Neural cell (in vitro differentiated cells): Measurements from ENCODE around the gene OR10A5. TPM values are rescaled to one million over a fixed set of nuclear protein-coding genes. Genes with fewer than 3 reads are reported as not detected.

Source experiments
- H2AFZ ChIP-seq: fragments of 200-600, 300-800 bp; sonication (generic), shearing (Covaris generic); 2 replicates; pipeline ENCODE4 v1.6.0; 2014; ENCODE audit warnings: low read depth, mild to moderate bottlenecking, antibody characterized with exemption, low read length, moderate library complexity
- H3F3A ChIP-seq: fragments of 200-600 bp; shearing (Covaris generic); 2 replicates; pipeline ENCODE4 v1.6.1; 2016; ENCODE audit warnings: mild to moderate bottlenecking, moderate library complexity, mixed read lengths, antibody characterized with exemption, low read length; ENCODE audit not compliant: insufficient read depth, poor library complexity, severe bottlenecking
- H3K27ac ChIP-seq: fragments of 200-600, 300-800 bp; sonication (generic), shearing (Covaris generic); 2 replicates; pipeline ENCODE4 v1.5.1; 2014; ENCODE audit warnings: mild to moderate bottlenecking, low read length, moderate library complexity
- H3K27me3 ChIP-seq: fragments of 300-800, 200-600 bp; sonication (generic), shearing (Covaris generic); 2 replicates; pipeline ENCODE4 v1.6.0; 2014; ENCODE audit warnings: mild to moderate bottlenecking, low read depth, low read length, moderate library complexity; ENCODE audit not compliant: insufficient read depth
- H3K36me3 ChIP-seq: fragments of 300-800, 200-600 bp; sonication (generic), shearing (Covaris generic); 2 replicates; pipeline ENCODE4 v1.5.1; 2014; ENCODE audit warnings: mild to moderate bottlenecking, antibody characterized with exemption, low read length, moderate library complexity; ENCODE audit not compliant: insufficient read depth
- H3K4me2 ChIP-seq: fragments of 300-800, 200-600 bp; sonication (generic), shearing (Covaris generic); 2 replicates; pipeline ENCODE4 v1.6.0; 2014; ENCODE audit warnings: mild to moderate bottlenecking, low read length
- H3K4me3 ChIP-seq: fragments of 300-800, 200-600 bp; sonication (generic), shearing (Covaris generic); 2 replicates; pipeline ENCODE4 v1.5.1; 2014; ENCODE audit warnings: mild to moderate bottlenecking, low read length, moderate library complexity
- H3K79me2 ChIP-seq: fragments of 200-600 bp; shearing (Covaris generic); replicated peaks from 2 replicates; pipeline ENCODE4 v1.6.0; 2014; ENCODE audit warnings: mild to moderate bottlenecking, low read length, moderate library complexity; ENCODE audit not compliant: insufficient read depth
- H3K9ac ChIP-seq: fragments of 300-800, 200-600 bp; sonication (generic), shearing (Covaris generic); 2 replicates; pipeline ENCODE4 v1.6.1; 2016; ENCODE audit warnings: mild to moderate bottlenecking, low read length, mixed read lengths
- H3K9me2 ChIP-seq: fragments of 200-600 bp; shearing (Covaris generic); 2 replicates; pipeline ENCODE4 v1.6.1; 2016; ENCODE audit warnings: mild to moderate bottlenecking, low read length, mixed read lengths; ENCODE audit not compliant: insufficient read depth
- H3K9me3 ChIP-seq: fragments of 200-600, 300-800 bp; sonication (generic), shearing (Covaris generic); 2 replicates; pipeline ENCODE4 v1.6.1; 2016; ENCODE audit warnings: mild to moderate bottlenecking, mixed run types, low read length, moderate library complexity, mixed read lengths
- H4K20me1 ChIP-seq: fragments of 200-600 bp; shearing (Covaris generic); 2 replicates; pipeline ENCODE4 v1.6.1; 2016; ENCODE audit warnings: mild to moderate bottlenecking, mixed run types; ENCODE audit not compliant: insufficient read depth
- EP300 ChIP-seq: fragments of 450-650 bp; conservative IDR thresholded peaks from 2 replicates; pipeline ENCODE4 v1.6.1; 2014; ENCODE audit warnings: antibody characterized with exemption, mild to moderate bottlenecking, moderate library complexity; ENCODE audit not compliant: poor library complexity, severe bottlenecking
- EZH2 ChIP-seq: fragments of 200-600, 300-800 bp; shearing (Covaris generic), sonication (generic); IDR thresholded peaks from 2 replicates; pipeline ENCODE4 v1.6.1; 2014; ENCODE audit warnings: antibody characterized with exemption, low read length, borderline replicate concordance, mild to moderate bottlenecking; ENCODE audit not compliant: insufficient read depth, poor library complexity, severe bottlenecking
- MXI1 ChIP-seq: fragments of 450-650 bp; conservative IDR thresholded peaks from 2 replicates; pipeline ENCODE4 v1.6.1; 2014; ENCODE audit warnings: antibody characterized with exemption, mild to moderate bottlenecking; ENCODE audit not compliant: poor library complexity, severe bottlenecking
- POLR2AphosphoS5 ChIP-seq: IDR thresholded peaks from 2 replicates; pipeline ENCODE4 v1.6.1; 2012
- RAD21 ChIP-seq: fragments of 450-650 bp; conservative IDR thresholded peaks from 2 replicates; pipeline ENCODE4 v1.6.1; 2014; ENCODE audit warnings: antibody characterized with exemption, mild to moderate bottlenecking, moderate library complexity
- SMC3 ChIP-seq: fragments of 450-650 bp; conservative IDR thresholded peaks from 2 replicates; pipeline ENCODE4 v1.6.1; 2014; ENCODE audit warnings: antibody characterized with exemption, mild to moderate bottlenecking, moderate library complexity; ENCODE audit not compliant: poor library complexity
- TAF1 ChIP-seq: IDR thresholded peaks from 2 replicates; pipeline ENCODE4 v1.6.1; 2012; ENCODE audit warnings: low read depth
- polyA plus RNA-seq: library from polyadenylated mRNA; depleted of rRNA; stranded (reverse); fragments of >200 nt; gene quantifications from 2 replicates; pipeline ENCODE4 v1.2.3, GENCODE V29; 2014
- TF ChIP-seq, protein P1 (sequence below): IDR thresholded peaks from 2 replicates; pipeline ENCODE4 v1.6.1; 2012; ENCODE audit warnings: borderline replicate concordance
- TF ChIP-seq, protein P2 (sequence below): fragments of 450-650 bp; IDR thresholded peaks from 2 replicates; pipeline ENCODE4 v1.5.1; 2014; ENCODE audit warnings: antibody characterized with exemption, mild to moderate bottlenecking, moderate library complexity; ENCODE audit not compliant: poor library complexity, severe bottlenecking

OR10A5 gene
- polyA plus RNA-seq, 1 donor from 2014 or later = not detected

DNA sequence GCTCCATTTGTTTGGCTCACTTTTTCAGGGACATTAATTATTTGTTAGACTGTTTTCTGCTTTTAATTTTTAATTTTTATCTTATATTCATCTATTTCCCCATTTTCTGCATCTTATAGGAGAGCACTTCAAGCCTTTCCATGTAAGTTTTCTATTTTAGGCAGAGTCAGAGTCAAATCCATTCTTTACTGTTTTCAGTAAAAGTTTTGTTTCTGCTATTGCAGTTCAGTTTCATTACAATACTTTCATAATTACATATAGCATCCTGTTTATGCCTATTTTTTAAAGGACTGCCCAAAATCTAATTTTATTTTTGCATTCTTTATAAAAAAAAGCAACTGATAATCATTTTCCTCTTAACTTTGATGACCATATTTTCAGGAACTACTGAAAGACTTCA, 3.8 kb upstream of the OR10A5 start:
- no peak overlapping the region for H3K4me3 ChIP-seq
- no peak overlapping the region for H3K27ac ChIP-seq
- TF ChIP-seq TAF1 (no peak), EZH2 (no peak), SMC3 (no peak), POLR2AphosphoS5 (no peak), MXI1 (no peak), EP300 (no peak), RAD21 (no peak)
- TF ChIP-seq, protein P1, sequence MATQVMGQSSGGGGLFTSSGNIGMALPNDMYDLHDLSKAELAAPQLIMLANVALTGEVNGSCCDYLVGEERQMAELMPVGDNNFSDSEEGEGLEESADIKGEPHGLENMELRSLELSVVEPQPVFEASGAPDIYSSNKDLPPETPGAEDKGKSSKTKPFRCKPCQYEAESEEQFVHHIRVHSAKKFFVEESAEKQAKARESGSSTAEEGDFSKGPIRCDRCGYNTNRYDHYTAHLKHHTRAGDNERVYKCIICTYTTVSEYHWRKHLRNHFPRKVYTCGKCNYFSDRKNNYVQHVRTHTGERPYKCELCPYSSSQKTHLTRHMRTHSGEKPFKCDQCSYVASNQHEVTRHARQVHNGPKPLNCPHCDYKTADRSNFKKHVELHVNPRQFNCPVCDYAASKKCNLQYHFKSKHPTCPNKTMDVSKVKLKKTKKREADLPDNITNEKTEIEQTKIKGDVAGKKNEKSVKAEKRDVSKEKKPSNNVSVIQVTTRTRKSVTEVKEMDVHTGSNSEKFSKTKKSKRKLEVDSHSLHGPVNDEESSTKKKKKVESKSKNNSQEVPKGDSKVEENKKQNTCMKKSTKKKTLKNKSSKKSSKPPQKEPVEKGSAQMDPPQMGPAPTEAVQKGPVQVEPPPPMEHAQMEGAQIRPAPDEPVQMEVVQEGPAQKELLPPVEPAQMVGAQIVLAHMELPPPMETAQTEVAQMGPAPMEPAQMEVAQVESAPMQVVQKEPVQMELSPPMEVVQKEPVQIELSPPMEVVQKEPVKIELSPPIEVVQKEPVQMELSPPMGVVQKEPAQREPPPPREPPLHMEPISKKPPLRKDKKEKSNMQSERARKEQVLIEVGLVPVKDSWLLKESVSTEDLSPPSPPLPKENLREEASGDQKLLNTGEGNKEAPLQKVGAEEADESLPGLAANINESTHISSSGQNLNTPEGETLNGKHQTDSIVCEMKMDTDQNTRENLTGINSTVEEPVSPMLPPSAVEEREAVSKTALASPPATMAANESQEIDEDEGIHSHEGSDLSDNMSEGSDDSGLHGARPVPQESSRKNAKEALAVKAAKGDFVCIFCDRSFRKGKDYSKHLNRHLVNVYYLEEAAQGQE = no peak
- TF ChIP-seq, protein P2, sequence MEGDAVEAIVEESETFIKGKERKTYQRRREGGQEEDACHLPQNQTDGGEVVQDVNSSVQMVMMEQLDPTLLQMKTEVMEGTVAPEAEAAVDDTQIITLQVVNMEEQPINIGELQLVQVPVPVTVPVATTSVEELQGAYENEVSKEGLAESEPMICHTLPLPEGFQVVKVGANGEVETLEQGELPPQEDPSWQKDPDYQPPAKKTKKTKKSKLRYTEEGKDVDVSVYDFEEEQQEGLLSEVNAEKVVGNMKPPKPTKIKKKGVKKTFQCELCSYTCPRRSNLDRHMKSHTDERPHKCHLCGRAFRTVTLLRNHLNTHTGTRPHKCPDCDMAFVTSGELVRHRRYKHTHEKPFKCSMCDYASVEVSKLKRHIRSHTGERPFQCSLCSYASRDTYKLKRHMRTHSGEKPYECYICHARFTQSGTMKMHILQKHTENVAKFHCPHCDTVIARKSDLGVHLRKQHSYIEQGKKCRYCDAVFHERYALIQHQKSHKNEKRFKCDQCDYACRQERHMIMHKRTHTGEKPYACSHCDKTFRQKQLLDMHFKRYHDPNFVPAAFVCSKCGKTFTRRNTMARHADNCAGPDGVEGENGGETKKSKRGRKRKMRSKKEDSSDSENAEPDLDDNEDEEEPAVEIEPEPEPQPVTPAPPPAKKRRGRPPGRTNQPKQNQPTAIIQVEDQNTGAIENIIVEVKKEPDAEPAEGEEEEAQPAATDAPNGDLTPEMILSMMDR = no peak
- no peak overlapping the region for H2AFZ ChIP-seq
- H3K27me3 ChIP-seq = no peaks in the 10 kb centered on the region
- no peak overlapping the region for H3K9ac ChIP-seq
- no peaks in the 10 kb centered on the region for H3K79me2 ChIP-seq
- no peak overlapping the region for H3K4me2 ChIP-seq
- H3F3A ChIP-seq = no peaks in the 10 kb centered on the region
- H3K36me3 ChIP-seq = no peaks in the 10 kb centered on the region
- H3K9me3 ChIP-seq = no peaks in the 10 kb centered on the region
- H4K20me1 ChIP-seq = no peaks in the 10 kb centered on the region
- H3K9me2 ChIP-seq = no peaks in the 10 kb centered on the region

DNA sequence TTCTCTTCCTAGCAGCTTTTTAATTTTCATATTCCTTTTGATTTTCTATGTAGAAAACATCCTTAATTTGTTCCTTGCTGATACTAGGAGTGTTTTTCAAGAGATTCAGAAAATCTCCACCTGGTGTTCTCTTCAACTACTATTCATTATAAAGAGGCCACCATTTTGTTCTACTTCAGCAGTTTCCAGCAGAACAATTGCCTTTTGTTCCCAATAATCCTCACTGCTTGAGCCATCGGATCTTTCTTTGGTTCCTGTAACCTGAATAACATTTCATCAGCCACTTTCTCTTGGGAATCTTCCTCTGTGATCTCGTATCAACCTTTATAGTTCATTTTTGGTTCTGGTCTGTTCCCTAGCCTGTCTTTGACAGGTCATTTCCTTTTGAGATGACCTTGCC, 1.8 kb upstream of the OR10A5 start:
- Histone ChIP-seq H3K36me3 (no peaks in the 10 kb centered on the region), H3K9ac (no peak overlapping the region), H3K9me3 (no peaks in the 10 kb centered on the region), H3K27me3 (no peaks in the 10 kb centered on the region), H3K9me2 (no peaks in the 10 kb centered on the region), H2AFZ (no peak overlapping the region), H3K4me3 (no peak overlapping the region), H3K79me2 (no peaks in the 10 kb centered on the region), H3K27ac (no peak overlapping the region), H3K4me2 (no peak overlapping the region), H4K20me1 (no peaks in the 10 kb centered on the region), H3F3A (no peaks in the 10 kb centered on the region)
- TF ChIP-seq TAF1 (no peak), EZH2 (no peak)

DNA sequence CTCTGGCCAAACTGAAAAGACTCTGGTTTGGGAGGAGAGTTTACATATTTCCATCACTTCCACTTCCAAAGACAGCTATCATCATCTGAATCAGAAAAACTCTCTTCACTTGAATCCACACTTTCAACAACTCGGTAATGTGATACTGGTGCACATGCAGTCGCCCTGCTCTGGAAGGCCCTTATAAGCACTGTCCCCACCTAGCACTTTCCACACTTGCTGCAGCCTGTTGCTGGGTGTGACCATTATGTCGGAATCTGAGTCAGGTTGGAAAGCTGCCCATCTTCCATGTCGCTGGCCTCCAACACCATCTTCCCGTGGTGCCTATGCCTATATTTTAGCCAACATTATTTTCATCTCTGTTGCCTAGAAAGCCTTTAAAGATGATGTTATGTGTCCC, 1.1 kb upstream of the OR10A5 start:
- no peak overlapping the region for H2AFZ ChIP-seq
- H3K9me2 ChIP-seq = no peaks in the 10 kb centered on the region
- H3K4me2 ChIP-seq = no peak overlapping the region
- H3K79me2 ChIP-seq = no peaks in the 10 kb centered on the region
- no peak overlapping the region for H3K27ac ChIP-seq
- no peak overlapping the region for H3K4me3 ChIP-seq
- no peaks in the 10 kb centered on the region for H3K27me3 ChIP-seq
- no peaks in the 10 kb centered on the region for H3K9me3 ChIP-seq
- no peaks in the 10 kb centered on the region for H3K36me3 ChIP-seq
- no peak overlapping the region for H3K9ac ChIP-seq
- TF ChIP-seq, protein P1 = no peak
- TF ChIP-seq POLR2AphosphoS5 (no peak), SMC3 (no peak), RAD21 (no peak), EP300 (no peak), TAF1 (no peak), MXI1 (no peak), EZH2 (no peak)
- TF ChIP-seq, protein P2 = no peak
- no peaks in the 10 kb centered on the region for H3F3A ChIP-seq
- no peaks in the 10 kb centered on the region for H4K20me1 ChIP-seq
